HL-60/S4 treated with phorbol 12-myristate 13-acetate at 8.2 ng/mL for 4 days and 3 days (cell line): ENCODE results near the gene ACACB.
"Not testable (repeated sequence)": the region's sequence is repeated elsewhere in the genome, so short reads cannot be mapped to it uniquely, and the experiment has no call there.

Experiments
- in situ Hi-C: fragments of 300-500 bp; cut with MboI; formaldehyde crosslinking; loops from 2 replicates; pipeline ENCODE4 v1.15.0; 2022; ENCODE audit warnings: low sequenced_read_pairs

ACACB gene

DNA sequence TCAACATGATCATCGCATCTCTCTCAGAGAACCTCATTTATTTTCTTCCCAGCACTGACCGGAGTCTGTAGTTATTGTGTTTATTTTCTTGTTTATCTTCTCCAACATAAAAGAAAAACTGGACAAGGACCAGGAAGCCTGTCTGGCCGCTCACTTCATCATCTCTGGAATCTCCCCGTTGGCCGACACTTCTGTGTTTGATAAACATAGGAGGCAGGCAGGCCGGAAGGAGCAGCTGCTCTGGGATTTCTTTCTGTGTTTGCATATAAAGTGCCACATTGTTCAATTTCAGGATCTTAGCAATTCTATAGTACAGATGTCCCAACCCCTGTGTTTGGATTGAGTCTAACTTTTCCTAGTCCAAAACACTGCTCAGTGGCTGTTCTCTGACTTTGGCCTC is 53.3 kb downstream of the ACACB start:
- in situ Hi-C loops: no loop called here

DNA sequence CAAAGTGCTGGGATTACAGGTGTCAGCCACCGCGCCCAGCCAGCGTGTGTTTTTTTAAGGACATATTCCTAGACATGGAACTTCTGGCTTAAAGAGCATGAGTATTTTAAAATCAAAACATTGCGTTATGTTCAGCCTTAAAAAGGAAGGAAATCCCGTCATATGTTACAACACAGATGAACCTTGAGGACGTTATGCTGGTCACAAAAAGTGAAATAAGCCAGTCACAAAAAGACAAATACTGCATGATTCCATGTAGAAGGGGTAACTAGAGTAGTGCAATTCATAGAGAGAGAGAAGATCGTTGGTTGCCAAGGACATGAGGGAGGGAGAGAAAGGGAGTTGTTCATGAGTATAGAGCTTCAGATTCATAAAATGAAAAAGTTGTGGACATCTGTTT is 53.9 kb downstream of the ACACB start:
- in situ Hi-C loops: no loop called here

DNA sequence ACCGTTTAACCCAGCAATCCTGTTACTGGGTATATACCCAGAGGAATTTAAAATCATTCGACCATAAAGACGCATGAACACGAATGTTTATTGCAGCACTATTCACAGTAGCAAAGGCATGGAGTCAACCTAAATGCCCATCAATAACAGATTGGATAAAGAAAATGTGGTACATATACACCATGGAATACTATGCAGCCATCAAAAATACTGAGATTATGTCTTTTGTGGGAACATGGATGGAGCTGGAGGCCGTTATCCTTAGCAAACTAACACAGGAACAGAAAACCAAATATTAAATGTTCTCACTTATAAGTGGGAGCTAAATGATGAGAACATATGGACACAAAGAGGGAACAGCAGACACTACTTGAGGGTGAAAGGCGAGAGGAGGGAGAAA is 56.4 kb downstream of the ACACB start:
- in situ Hi-C loops: not testable (repeated sequence)

DNA sequence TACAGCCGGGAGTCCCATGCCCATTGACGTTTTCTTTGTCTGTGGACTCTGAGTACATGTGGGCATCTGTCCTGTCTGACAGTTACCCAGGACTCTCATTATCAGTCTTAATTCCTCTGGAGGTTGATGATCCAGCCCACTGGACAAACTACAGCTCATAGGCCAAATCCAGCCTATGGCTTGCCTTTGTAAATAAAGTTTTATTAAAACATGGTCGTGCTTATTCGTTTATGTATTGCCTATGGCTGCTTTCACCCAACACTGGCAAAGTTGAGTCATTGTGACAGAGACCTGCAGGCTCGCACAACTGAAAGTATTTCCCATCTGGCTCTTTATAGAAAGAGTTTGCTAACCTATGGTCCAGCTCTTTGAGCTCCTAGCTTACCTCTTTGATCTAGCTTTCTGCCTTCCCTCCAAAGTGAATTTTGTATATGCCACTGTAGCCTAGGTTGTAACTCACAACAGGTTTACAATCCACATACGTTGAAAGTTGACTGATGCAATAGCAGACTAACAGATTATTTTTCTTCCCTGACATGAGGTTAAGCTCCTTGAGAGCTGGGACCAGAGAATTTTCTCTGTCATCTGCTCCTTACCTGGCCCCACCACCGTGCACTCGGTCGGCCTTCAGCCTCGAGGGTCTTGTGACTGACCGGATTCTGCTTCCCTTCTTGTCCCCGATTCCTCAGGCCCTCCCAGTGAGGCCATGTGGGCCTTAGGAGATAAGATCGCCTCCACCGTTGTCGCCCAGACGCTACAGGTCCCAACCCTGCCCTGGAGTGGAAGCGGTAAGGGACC is 57.3 kb downstream of the ACACB start:
- in situ Hi-C loops: no loop called here

DNA sequence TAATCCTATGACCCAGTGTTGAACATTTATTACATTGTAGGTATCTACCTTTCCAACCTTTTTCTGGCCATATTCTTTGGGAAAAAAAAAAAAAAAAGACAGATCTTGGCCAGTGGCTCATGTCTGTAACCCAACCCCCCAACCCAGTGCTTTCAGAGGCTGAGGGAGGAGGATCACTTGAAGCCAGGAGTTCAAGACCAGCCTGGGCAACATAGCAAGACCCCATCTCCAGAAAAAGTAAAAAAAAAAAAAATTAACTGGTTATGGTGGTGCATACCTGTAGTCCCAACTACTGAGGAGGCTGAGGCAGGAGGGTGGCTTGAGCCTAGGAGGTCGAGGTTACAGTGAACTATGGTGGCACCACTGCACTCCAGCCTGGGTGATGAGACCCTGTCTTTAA is 58.1 kb downstream of the ACACB start:
- in situ Hi-C loops: no loop called here

DNA sequence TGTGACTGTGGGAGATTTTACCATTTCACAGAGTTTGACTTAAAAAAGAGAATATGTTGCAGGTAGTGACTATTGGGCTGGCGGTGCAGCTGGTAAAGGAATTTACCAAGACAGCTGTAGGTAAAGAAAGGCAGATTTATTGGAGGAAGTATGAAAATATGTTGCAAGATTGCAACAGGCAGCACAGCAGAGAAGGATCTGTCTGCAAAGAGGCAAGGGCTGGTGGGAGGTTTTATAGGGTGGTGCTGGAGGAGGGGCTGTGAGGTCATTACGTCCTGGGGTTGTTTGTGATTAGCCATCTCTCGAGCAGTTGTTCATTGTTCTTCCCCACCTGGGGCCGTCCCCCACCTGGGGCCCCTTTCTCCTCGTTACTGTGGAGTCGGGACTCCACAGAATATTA is 62.1 kb downstream of the ACACB start:
- in situ Hi-C loops: no loop called here

DNA sequence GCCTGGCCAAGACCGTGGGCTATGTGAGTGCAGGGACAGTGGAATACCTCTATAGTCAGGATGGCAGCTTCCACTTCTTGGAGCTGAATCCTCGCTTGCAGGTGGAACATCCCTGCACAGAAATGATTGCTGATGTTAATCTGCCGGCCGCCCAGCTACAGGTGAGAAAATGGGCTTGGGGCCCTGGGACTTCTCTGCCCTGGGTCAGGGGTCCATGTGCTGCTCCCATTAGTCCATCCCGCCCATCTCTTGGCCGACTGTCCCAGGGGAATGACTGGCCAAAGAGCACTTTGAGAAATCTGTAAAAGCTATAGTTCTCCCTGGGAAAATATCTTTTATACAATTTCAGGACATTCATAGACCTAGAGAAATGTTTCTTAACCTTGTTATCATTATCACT is 63.5 kb downstream of the ACACB start:
- in situ Hi-C loops: no loop called here

DNA sequence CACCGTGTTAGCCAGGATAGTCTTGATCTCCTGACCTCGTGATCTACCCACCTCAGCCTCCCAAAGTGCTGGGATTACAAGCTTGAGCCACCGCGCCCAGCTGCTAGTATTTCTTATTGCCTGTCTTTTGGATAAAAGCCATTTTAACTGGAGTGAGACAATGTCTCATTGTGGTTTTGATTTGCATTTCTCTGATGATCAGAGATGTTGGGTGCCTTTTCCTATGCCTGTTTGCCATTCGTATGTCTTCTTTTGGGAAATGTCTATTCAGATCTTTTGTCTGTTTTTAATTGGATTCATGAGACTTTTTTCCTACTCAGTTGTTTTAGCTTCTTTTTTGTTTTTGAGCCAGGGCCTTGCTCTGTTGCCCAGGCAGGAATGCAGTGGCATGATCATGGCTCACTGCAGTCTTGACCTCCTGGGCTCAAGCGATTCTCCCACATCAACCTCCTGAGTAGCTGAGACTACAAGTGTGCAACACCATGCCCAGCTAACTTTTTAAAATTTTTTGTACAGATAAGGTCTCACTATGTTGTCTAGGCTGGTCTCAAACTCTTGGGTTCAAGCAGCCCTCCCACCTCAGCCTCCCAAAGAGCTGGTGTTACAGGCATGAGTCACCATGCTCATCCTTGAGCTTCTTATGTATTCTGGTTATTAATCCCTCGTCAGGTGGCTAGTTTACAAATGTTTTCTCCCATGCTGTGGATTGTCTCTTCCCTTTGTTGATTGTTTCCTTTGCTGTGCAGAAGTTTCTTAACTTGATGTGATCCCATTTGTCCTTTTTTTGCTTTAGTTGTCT is 65.9 kb downstream of the ACACB start:
- in situ Hi-C loops: no loop called here

DNA sequence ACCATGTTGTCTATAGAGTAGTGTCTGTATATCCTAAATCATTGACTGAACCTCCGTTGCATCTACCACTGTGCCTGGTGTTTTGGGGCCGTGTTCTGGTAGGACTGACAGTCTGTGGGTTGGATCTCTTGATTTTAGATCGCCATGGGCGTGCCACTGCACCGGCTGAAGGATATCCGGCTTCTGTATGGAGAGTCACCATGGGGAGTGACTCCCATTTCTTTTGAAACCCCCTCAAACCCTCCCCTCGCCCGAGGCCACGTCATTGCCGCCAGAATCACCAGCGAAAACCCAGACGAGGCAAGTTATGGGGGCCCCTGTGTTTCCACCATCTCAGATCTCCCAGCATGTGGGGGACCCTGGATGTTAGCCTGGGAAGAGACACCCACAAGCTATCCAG is 69.1 kb downstream of the ACACB start:
- in situ Hi-C loops: no loop called here

DNA sequence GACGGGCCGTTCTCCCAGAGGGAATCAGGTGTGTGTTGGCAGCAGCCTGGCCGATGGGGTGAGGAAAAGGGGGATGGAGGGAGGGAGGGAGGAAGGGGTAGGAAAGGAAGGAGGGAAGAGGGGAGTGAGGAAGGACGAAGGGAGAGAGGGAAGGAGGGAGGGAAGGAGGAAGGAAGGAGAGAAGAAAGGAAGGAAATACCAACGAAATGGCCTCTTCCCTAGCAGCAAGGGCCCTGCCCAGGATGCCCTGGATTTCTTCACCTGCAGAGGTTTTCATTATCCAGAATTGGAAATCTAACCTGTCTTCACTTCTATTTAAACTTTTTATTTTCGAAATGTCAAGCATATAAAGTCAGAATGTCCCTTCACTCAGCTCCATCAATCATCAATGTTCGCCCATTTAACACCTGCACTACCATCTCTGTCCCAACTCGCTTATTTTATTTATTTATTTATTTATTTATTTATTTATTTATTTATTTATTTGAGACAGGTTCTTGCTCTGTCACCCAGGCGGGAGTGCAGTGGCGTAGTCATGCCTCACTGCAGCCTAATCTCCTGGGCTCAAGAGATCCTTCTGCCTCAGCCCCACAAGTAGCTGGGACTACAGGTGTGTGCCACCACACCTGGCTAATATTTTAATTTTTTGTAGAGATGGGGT is 70.7 kb downstream of the ACACB start:
- in situ Hi-C loops: no loop called here

DNA sequence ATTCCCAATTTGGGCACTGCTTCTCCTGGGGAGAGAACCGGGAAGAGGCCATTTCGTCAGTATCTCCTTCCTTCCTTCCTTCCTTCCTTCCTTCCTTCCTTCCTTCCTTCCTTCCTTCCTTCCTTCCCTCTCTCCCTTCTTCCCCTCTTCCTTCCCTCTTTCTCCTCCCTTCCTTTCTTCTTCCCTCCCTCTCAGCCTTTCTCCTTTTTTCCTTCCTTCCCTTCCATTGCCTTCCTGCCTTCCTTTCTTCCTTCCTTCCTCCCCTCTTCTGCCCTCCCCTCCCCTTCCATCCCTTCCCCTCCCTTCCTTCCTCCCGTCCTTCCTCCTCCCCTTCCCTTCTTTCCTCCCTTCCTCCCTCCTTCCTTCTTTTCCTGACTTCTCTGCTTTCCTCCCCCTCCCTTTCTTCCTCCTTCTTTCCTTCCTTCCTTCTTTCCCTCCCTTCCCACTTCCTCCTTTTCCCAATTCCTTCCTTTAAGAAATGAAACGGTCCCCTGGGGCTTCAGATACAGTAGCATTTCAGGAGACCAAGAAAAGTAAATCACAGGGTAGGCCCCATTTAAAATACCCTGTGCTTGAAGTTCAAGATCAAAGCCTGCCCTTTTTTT is 71.8 kb downstream of the ACACB start:
- in situ Hi-C loops: no loop called here

DNA sequence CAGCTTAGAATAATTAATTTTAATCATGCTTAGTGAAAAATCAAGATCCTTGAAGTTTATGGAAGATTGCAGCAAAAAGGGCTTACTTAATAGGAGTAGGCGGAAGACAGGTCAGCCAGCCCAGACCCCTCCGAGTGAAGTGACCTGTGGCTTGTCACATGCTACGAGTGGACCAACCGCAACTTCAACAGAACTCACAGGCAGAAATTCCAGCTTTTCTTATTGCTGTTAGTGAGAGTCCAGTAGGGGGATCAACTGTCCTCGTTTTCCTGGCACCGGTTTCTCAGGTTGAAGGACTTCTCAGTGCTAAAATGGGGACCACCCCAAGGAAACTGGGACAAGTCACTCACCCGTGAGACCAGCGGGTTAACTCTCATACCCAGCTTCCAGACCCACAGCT is 72.9 kb downstream of the ACACB start:
- in situ Hi-C loops: no loop called here

DNA sequence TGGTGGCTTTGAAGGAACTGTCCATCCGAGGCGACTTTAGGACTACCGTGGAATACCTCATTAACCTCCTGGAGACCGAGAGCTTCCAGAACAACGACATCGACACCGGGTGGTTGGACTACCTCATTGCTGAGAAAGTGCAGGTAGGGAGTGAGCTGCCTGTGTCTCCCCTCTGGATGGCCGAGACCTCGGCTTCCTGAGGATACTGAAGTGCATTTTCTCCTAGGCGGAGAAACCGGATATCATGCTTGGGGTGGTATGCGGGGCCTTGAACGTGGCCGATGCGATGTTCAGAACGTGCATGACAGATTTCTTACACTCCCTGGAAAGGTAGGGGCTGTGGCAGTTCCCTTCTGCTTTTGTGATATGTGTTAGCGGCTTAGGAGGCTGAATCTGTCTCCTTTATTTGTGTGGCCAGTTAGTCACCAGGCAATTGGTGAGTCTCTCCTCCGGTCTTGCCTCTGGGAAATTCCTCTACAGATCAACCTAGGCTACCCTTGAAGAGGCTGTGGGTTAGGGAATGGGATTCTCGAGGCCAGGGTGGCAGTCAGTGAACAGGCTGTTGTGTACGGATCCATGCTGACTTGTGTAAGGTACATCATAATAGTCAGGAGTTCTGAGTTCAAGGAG is 75.3 kb downstream of the ACACB start:
- in situ Hi-C loops: no loop called here

DNA sequence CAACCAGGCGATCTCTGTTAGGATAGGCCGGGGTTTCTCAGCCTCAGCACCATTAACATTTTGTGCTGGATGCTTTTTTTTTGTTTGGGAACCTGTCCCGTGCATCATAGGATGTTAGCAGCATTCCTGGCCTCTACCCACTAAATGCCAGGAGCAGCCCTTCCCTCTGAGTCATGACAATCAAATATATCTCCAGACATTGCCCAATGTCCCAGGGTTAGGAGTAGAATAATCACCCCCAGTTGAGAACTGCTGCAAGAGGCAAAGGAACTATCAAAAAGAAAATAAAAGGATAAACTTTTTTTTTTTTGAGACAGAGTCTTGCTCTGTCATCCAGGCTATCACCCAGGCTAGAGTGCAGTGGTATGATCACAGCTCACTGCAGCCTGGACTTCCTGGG is 76.0 kb downstream of the ACACB start:
- in situ Hi-C loops: no loop called here

DNA sequence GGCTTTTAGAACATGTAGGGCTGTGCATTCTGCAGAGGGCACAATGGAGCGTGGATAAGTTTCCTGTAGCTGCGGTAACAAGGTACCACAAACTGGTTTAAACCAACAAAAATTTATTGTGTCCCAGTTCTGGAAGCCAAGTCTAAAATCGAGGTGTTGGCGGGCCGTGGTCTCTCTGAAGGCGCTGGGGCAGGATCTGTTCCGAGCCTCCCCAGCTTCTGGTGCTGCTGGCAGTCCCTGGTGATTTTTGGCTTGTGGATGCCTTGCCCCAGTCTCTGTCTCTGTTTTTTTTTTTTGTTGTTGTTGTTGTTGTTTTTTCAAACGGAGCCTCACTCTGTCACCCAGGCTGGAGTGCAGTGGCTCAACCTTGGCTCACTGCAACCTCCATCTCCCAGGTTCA is 77.5 kb downstream of the ACACB start:
- in situ Hi-C loops: no loop called here

DNA sequence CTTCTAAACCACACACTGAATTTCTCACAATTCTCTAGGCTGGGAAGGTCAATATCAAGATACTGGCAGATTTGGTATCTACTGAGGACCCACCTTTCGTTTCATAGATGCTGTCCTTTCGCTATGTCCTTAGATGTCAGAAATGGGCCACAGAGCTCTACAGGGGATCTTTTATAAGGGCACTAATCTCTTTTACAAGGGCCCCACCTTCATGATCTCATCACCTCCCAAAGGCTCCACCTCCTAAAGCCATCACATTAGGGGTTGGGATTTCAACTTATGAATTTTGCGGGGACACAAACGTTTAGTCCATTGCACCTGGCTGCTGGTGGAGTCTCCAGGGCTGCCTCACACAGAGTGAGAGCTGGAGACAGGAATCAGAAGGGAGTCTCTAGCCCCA is 79.9 kb downstream of the ACACB start:
- in situ Hi-C loops: no loop called here

DNA sequence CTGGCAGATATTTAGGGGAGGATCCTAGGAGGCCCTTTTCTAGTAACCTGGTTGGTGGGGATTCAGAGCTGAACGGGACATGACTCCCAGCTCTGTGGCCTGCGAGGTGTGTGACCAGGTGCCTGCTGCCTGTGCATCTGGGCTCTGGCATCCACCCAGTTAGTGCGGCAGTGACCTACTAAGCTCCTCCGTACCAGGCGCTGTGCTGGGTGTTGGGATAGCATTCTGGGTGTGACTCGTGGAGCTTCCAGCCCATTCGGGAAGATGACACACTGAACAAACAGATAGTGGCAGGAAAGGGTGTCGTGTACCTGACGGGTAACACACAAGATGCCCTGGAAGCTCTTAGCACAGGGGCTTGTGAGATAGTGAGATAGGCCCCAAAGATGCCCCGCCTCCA is 80.9 kb downstream of the ACACB start:
- in situ Hi-C loops: no loop called here

DNA sequence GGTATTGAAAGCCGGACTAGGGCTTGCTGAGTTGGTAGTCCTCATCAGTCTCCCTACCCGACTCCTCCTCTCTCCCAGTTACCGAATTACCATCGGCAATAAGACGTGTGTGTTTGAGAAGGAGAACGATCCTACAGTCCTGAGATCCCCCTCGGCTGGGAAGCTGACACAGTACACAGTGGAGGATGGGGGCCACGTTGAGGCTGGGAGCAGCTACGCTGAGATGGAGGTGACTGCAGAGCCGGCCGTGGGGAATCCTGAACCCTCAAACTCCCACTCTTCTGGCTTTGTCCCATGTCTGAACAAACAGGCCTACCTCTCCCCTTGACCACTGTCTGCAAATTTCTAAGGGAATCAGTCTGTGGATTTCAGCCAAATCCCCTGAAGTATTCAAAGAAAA is 82.9 kb downstream of the ACACB start:
- in situ Hi-C loops: no loop called here

DNA sequence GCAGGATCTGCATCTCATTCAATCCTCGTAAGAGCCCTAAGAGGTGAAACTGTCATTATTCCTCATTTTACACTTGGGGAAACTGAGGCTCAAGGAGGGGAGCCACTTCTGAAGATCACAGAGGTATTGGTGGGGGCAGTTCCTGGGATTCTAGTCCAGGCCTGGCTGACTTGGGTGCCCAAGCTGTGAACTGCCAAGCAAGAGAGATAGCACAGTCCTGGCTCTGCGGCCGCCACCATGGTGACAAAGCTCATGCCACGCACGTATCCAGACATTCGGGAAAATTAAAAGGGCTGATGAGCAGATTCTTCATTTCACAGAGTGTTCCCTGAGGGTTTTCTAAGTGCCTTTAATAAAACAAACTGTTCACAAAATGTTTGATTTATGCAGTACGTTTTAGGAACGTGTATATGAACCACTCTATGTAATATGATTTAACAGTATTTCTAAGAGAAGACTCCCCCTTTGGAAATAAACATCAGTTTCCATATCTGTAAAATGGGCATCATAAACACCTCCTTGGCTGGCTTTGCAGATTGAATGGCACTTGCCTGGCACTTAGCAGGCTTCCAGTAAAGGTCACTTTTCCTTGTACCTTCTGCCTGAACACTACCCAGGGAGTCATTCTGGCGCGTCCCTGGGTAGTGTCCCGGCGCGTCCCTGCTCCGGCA is 84.6 kb downstream of the ACACB start:
- in situ Hi-C loops: no loop called here

DNA sequence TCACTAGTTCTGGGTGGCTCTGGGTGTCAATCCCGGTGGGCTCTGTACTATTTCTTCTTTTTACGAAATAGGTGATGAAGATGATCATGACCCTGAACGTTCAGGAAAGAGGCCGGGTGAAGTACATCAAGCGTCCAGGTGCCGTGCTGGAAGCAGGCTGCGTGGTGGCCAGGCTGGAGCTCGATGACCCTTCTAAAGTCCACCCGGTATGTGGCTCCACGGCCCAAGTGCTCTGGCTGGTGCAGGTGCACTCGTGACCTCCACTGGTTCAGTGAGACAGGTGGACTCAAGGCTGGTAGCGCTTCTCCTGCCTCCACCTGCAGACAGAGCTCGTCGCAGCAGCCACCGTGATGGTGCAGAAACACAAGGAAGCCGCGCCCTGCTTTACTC is 85.1 kb downstream of the ACACB start:
- in situ Hi-C loops: no loop called here

DNA sequence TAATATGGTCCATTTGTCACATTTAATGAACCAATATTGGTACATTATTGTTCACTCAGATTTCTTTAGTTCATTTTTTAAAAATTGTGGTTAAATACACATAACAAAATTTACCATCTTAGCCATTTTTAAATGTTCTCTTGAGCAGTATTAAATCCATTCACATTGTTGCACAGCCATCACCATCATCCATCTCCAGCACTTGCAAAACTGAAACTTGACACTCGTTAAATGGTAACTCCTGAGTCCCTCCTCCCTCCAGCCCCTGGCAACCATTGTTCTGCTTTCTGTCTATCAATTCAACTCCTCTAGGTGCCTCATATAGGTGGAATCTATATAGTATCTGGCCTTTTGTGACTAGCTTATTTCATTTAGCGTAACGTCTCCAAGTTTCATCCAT is 86.4 kb downstream of the ACACB start:
- in situ Hi-C loops: no loop called here
